ENCODE measurements around the gene BCL2L11.
"Not testable (repeated sequence)": the region's sequence is repeated elsewhere in the genome, so short reads cannot be mapped to it uniquely, and the experiment has no call there.

BCL2L11 gene

DNA sequence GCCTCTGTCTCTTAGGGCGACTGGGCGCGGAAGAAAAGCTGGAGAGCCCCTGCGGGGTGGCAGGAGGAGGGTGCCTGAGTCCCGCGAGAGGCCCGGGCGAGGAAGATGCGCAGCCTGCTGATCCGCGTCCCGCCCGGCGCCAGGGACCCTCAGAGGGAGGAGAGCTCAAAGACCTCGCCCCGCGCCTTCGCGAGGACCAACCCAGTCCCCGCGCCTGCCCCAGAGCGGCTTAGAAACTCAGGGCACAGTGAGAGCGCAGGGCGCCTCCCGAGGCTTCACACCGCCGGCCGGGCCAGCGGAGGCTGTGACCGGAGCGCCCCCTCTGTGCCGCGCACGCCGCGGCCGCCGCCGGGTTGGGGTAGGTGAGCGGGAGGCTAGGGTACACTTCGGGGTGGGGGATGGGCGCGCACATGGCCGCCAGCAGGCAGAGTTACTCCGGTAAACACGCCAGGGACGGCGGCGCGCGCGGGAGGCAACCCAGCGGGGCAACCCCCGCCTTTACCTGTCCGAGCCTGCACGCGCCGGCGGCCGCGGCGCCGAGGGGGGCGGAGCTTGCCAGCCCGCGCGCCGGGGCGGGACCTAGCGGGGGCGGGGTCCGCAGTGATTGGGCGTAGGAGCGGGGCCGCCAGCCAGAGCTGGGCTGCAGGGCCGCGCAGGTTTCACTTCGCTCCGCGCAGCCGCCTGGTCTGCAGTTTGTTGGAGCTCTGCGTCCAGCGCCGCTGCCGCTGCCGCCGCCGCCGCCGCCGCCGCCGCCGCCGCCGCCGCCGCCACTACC, at the start of gene BCL2L11:
TSS of gene BCL2L11 (plus strand) at position 662 of the 775 bp plus-strand sequence. CDS start 2,832 bp downstream, outside the sequence.
- Histone ChIP-seq H3K4me1 (ENCODE audit: control insufficient read depth in 1 of 2, insufficient read depth in 2 of 2, low read length in 2 of 2) (peaks cover 37 to 51% of the 10 kb centered on the region in 2 donors), H3K27me3 (ENCODE audit: control insufficient read depth in 1 of 2, insufficient read depth in 2 of 2, low read length in 2 of 2) (peaks cover 31 to 43% of the 10 kb centered on the region in 2 donors), H3K27ac (ENCODE audit: low read depth, low read length) (peak within 1 kb of the TSS; percentile 77)

GRCh38 chr2:111071600-111072171, 49.0 kb upstream of the BCL2L11 start:
- Histone ChIP-seq H3K27ac (ENCODE audit: low read depth, low read length) (no peak overlapping the region), H3K36me3 (ENCODE audit: control insufficient read depth in 1 of 2, insufficient read depth in 2 of 2, low read length in 2 of 2) (no peaks in the 10 kb centered on the region), H3K4me1 (ENCODE audit: control insufficient read depth in 1 of 2, insufficient read depth in 2 of 2, low read length in 2 of 2) (peaks cover 0 to 10% of the 10 kb centered on the region in 2 donors), H3K27me3 (ENCODE audit: control insufficient read depth in 1 of 2, insufficient read depth in 2 of 2, low read length in 2 of 2) (no peaks in the 10 kb centered on the region), H3K4me3 (ENCODE audit: low read depth in 1 of 2, low read length in 2 of 2) (no peak overlapping the region), H3K9me3 (ENCODE audit: control insufficient read depth in 1 of 2, low read length in 2 of 2) (peaks cover 5 to 12% of the 10 kb centered on the region in 2 donors), H3K9ac (ENCODE audit: low read depth in 1 of 2, low read length in 2 of 2) (no peak overlapping the region)

More for the DNA sequence above, at the start of gene BCL2L11:
- Histone ChIP-seq H3K9me3 (ENCODE audit: control insufficient read depth in 1 of 2, low read length in 2 of 2) (no peaks in the 10 kb centered on the region), H3K9ac (ENCODE audit: low read depth in 1 of 2, low read length in 2 of 2) (peak within 1 kb of the TSS; percentile 71 to 90), H3K36me3 (ENCODE audit: control insufficient read depth in 1 of 2, insufficient read depth in 2 of 2, low read length in 2 of 2) (peaks cover under 1 to 10% of the 10 kb centered on the region in 2 donors), H3K4me3 (ENCODE audit: low read depth in 1 of 2, low read length in 2 of 2) (peak within 1 kb of the TSS; percentile 86 to 88)

- H3K27ac ChIP-seq (ENCODE audit: low read depth, low read length), result no peak overlapping the region
These were observed 48.4 kb upstream of the BCL2L11 start for GRCh38 chr2:111072220-111072871.

GRCh38 chr2:111082659-111083058, 38.1 kb upstream of the BCL2L11 start:
- not testable (repeated sequence) for H3K27ac ChIP-seq (ENCODE audit: low read depth, low read length); H3K4me1 ChIP-seq (ENCODE audit: control insufficient read depth in 1 of 2, insufficient read depth in 2 of 2, low read length in 2 of 2); H3K9ac ChIP-seq (ENCODE audit: low read depth in 1 of 2, low read length in 2 of 2); H3K4me3 ChIP-seq (ENCODE audit: low read depth in 1 of 2, low read length in 2 of 2); H3K36me3 ChIP-seq (ENCODE audit: control insufficient read depth in 1 of 2, insufficient read depth in 2 of 2, low read length in 2 of 2); H3K27me3 ChIP-seq (ENCODE audit: control insufficient read depth in 1 of 2, insufficient read depth in 2 of 2, low read length in 2 of 2); H3K9me3 ChIP-seq (ENCODE audit: control insufficient read depth in 1 of 2, low read length in 2 of 2)

More at GRCh38 chr2:111072220-111072871, 48.4 kb upstream of the BCL2L11 start:
- H3K9ac ChIP-seq (ENCODE audit: low read depth in 1 of 2, low read length in 2 of 2), result no peak overlapping the region
- H3K4me1 ChIP-seq (ENCODE audit: control insufficient read depth in 1 of 2, insufficient read depth in 2 of 2, low read length in 2 of 2), result peaks cover 0 to 10% of the 10 kb centered on the region in 2 donors
- no peaks in the 10 kb centered on the region for H3K36me3 ChIP-seq (ENCODE audit: control insufficient read depth in 1 of 2, insufficient read depth in 2 of 2, low read length in 2 of 2)
- no peaks in the 10 kb centered on the region for H3K27me3 ChIP-seq (ENCODE audit: control insufficient read depth in 1 of 2, insufficient read depth in 2 of 2, low read length in 2 of 2)
- peaks cover 5 to 12% of the 10 kb centered on the region in 2 donors for H3K9me3 ChIP-seq (ENCODE audit: control insufficient read depth in 1 of 2, low read length in 2 of 2)
- H3K4me3 ChIP-seq (ENCODE audit: low read depth in 1 of 2, low read length in 2 of 2), result no peak overlapping the region

GRCh38 chr2:111091811-111092211, 28.9 kb upstream of the BCL2L11 start:
- Histone ChIP-seq H3K4me3 (ENCODE audit: low read depth in 1 of 2, low read length in 2 of 2) (no peak overlapping the region), H3K9me3 (ENCODE audit: control insufficient read depth in 1 of 2, low read length in 2 of 2) (no peaks in the 10 kb centered on the region), H3K9ac (ENCODE audit: low read depth in 1 of 2, low read length in 2 of 2) (no peak overlapping the region), H3K4me1 (ENCODE audit: control insufficient read depth in 1 of 2, insufficient read depth in 2 of 2, low read length in 2 of 2) (no peaks in the 10 kb centered on the region), H3K27me3 (ENCODE audit: control insufficient read depth in 1 of 2, insufficient read depth in 2 of 2, low read length in 2 of 2) (peaks cover 0 to 12% of the 10 kb centered on the region in 2 donors), H3K27ac (ENCODE audit: low read depth, low read length) (no peak overlapping the region), H3K36me3 (ENCODE audit: control insufficient read depth in 1 of 2, insufficient read depth in 2 of 2, low read length in 2 of 2) (no peaks in the 10 kb centered on the region)

GRCh38 chr2:111094691-111095090, 26.0 kb upstream of the BCL2L11 start:
- H3K9ac ChIP-seq (ENCODE audit: low read depth in 1 of 2, low read length in 2 of 2), result no peak overlapping the region
- no peak overlapping the region for H3K4me3 ChIP-seq (ENCODE audit: low read depth in 1 of 2, low read length in 2 of 2)
- no peaks in the 10 kb centered on the region for H3K36me3 ChIP-seq (ENCODE audit: control insufficient read depth in 1 of 2, insufficient read depth in 2 of 2, low read length in 2 of 2)
- no peaks in the 10 kb centered on the region for H3K4me1 ChIP-seq (ENCODE audit: control insufficient read depth in 1 of 2, insufficient read depth in 2 of 2, low read length in 2 of 2)
- H3K9me3 ChIP-seq (ENCODE audit: control insufficient read depth in 1 of 2, low read length in 2 of 2), result no peaks in the 10 kb centered on the region
- peaks cover 0 to 12% of the 10 kb centered on the region in 2 donors for H3K27me3 ChIP-seq (ENCODE audit: control insufficient read depth in 1 of 2, insufficient read depth in 2 of 2, low read length in 2 of 2)
- no peak overlapping the region for H3K27ac ChIP-seq (ENCODE audit: low read depth, low read length)

DNA sequence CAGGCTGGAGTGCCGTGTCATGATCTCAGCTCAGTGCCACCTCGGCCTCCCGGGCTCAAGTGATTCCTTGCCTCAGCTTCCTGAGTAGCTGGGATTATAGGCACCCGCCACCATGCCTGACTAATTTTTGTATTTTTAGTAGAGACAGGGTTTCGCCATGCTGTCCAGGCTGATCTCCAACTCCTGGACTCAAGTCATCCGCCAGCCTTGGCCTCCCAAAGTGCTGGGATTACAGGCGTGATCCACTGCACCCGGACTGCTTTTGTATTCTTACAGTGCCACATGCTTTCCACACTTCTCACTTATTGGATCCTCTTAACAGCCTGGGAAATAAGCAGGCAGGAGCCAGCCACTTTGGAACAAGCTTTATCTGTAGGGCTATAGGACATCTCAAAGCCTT, 25.3 kb upstream of the BCL2L11 start:
- H3K4me1 ChIP-seq (ENCODE audit: control insufficient read depth in 1 of 2, insufficient read depth in 2 of 2, low read length in 2 of 2), result no peaks in the 10 kb centered on the region
- H3K36me3 ChIP-seq (ENCODE audit: control insufficient read depth in 1 of 2, insufficient read depth in 2 of 2, low read length in 2 of 2), result no peaks in the 10 kb centered on the region
- no peak overlapping the region for H3K27ac ChIP-seq (ENCODE audit: low read depth, low read length)
- no peak overlapping the region for H3K4me3 ChIP-seq (ENCODE audit: low read depth in 1 of 2, low read length in 2 of 2)
- no peak overlapping the region for H3K9ac ChIP-seq (ENCODE audit: low read depth in 1 of 2, low read length in 2 of 2)
- H3K9me3 ChIP-seq (ENCODE audit: control insufficient read depth in 1 of 2, low read length in 2 of 2), result no peaks in the 10 kb centered on the region
- H3K27me3 ChIP-seq (ENCODE audit: control insufficient read depth in 1 of 2, insufficient read depth in 2 of 2, low read length in 2 of 2), result peaks cover 0 to 12% of the 10 kb centered on the region in 2 donors

DNA sequence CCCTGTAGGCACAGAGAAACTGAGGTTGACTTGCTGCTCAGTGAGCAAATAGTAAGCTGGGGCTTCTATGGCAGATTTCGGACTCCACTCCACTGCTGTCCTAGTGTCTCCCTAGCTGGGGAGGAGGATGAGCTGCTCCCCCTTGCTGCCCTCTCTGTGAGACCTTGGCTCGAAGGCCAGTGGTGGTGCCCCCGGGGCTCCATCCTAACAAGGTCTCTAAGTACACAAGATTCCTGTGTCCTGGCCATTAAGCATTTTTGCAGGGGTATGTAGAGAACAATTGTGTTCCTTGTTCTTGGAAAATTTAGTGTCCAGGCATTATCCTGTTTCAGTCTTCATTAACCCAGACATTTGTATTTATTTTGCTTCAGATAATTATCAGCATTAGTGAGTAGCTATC, 21.3 kb upstream of the BCL2L11 start:
- no peaks in the 10 kb centered on the region for H3K36me3 ChIP-seq (ENCODE audit: control insufficient read depth in 1 of 2, insufficient read depth in 2 of 2, low read length in 2 of 2)
- no peak overlapping the region for H3K27ac ChIP-seq (ENCODE audit: low read depth, low read length)
- H3K4me1 ChIP-seq (ENCODE audit: control insufficient read depth in 1 of 2, insufficient read depth in 2 of 2, low read length in 2 of 2), result no peaks in the 10 kb centered on the region
- no peak overlapping the region for H3K9ac ChIP-seq (ENCODE audit: low read depth in 1 of 2, low read length in 2 of 2)
- no peaks in the 10 kb centered on the region for H3K27me3 ChIP-seq (ENCODE audit: control insufficient read depth in 1 of 2, insufficient read depth in 2 of 2, low read length in 2 of 2)
- H3K9me3 ChIP-seq (ENCODE audit: control insufficient read depth in 1 of 2, low read length in 2 of 2), result no peaks in the 10 kb centered on the region
- no peak overlapping the region for H3K4me3 ChIP-seq (ENCODE audit: low read depth in 1 of 2, low read length in 2 of 2)

GRCh38 chr2:111100087-111100764, 20.5 kb upstream of the BCL2L11 start:
- Histone ChIP-seq H3K4me1 (ENCODE audit: control insufficient read depth in 1 of 2, insufficient read depth in 2 of 2, low read length in 2 of 2) (no peaks in the 10 kb centered on the region), H3K9ac (ENCODE audit: low read depth in 1 of 2, low read length in 2 of 2) (no peak overlapping the region), H3K9me3 (ENCODE audit: control insufficient read depth in 1 of 2, low read length in 2 of 2) (no peaks in the 10 kb centered on the region), H3K27ac (ENCODE audit: low read depth, low read length) (no peak overlapping the region), H3K27me3 (ENCODE audit: control insufficient read depth in 1 of 2, insufficient read depth in 2 of 2, low read length in 2 of 2) (no peaks in the 10 kb centered on the region), H3K4me3 (ENCODE audit: low read depth in 1 of 2, low read length in 2 of 2) (no peak overlapping the region), H3K36me3 (ENCODE audit: control insufficient read depth in 1 of 2, insufficient read depth in 2 of 2, low read length in 2 of 2) (no peaks in the 10 kb centered on the region)

- Histone ChIP-seq H3K27me3 (ENCODE audit: control insufficient read depth in 1 of 2, insufficient read depth in 2 of 2, low read length in 2 of 2) (no peaks in the 10 kb centered on the region), H3K4me1 (ENCODE audit: control insufficient read depth in 1 of 2, insufficient read depth in 2 of 2, low read length in 2 of 2) (no peaks in the 10 kb centered on the region)
These were observed 19.9 kb upstream of the BCL2L11 start for GRCh38 chr2:111100765-111101162.

More at GRCh38 chr2:111100765-111101162, 19.9 kb upstream of the BCL2L11 start:
- Histone ChIP-seq H3K4me3 (ENCODE audit: low read depth in 1 of 2, low read length in 2 of 2) (no peak overlapping the region), H3K9me3 (ENCODE audit: control insufficient read depth in 1 of 2, low read length in 2 of 2) (no peaks in the 10 kb centered on the region), H3K9ac (ENCODE audit: low read depth in 1 of 2, low read length in 2 of 2) (no peak overlapping the region), H3K36me3 (ENCODE audit: control insufficient read depth in 1 of 2, insufficient read depth in 2 of 2, low read length in 2 of 2) (no peaks in the 10 kb centered on the region), H3K27ac (ENCODE audit: low read depth, low read length) (no peak overlapping the region)

Data from duodenal mucosa (tissue), 2 donors.